ENCODE measurements around the gene CNTN5.

Gene CNTN5

GRCh38 chr11:99766811-99767210 lies 746.1 kb downstream of the CNTN5 start:
- no peak overlapping the region for H3K4me3 ChIP-seq (ENCODE audit: low read depth, low read length)
- no peak for DNase-seq (ENCODE audit: low read depth)
- TF ChIP-seq CTCF (IDR thresholded peaks at IDR 0.05; ENCODE audit: low read depth, low read length, missing control alignments), result no peak

- H3K4me3 ChIP-seq (ENCODE audit: low read depth, low read length), result no peak overlapping the region
- no peak for TF ChIP-seq CTCF (IDR thresholded peaks at IDR 0.05; ENCODE audit: low read depth, low read length, missing control alignments)
- no peak for DNase-seq (ENCODE audit: low read depth)
Measured at GRCh38 chr11:99773646-99774045, 752.9 kb downstream of the CNTN5 start.

- no peak for DNase-seq (ENCODE audit: low read depth)
- no peak for TF ChIP-seq CTCF (IDR thresholded peaks at IDR 0.05; ENCODE audit: low read depth, low read length, missing control alignments)
- no peak overlapping the region for H3K4me3 ChIP-seq (ENCODE audit: low read depth, low read length)
Measured at GRCh38 chr11:99781074-99781473, 760.3 kb downstream of the CNTN5 start.

- DNase-seq (ENCODE audit: low read depth), result no peak
- no peak for TF ChIP-seq CTCF (IDR thresholded peaks at IDR 0.05; ENCODE audit: low read depth, low read length, missing control alignments)
- no peak overlapping the region for H3K4me3 ChIP-seq (ENCODE audit: low read depth, low read length)
Measured at GRCh38 chr11:99791354-99791753, 770.6 kb downstream of the CNTN5 start.

GRCh38 chr11:99795999-99796398 lies 775.2 kb downstream of the CNTN5 start:
- TF ChIP-seq CTCF (IDR thresholded peaks at IDR 0.05; ENCODE audit: low read depth, low read length, missing control alignments), result no peak
- no peak for DNase-seq (ENCODE audit: low read depth)

GRCh38 chr11:99803501-99803900 lies 782.8 kb downstream of the CNTN5 start:
- TF ChIP-seq CTCF (IDR thresholded peaks at IDR 0.05; ENCODE audit: low read depth, low read length, missing control alignments), result no peak
- no peak overlapping the region for H3K4me3 ChIP-seq (ENCODE audit: low read depth, low read length)
- DNase-seq (ENCODE audit: low read depth), result no peak

More at GRCh38 chr11:99795999-99796398, 775.2 kb downstream of the CNTN5 start:
- no peak overlapping the region for H3K4me3 ChIP-seq (ENCODE audit: low read depth, low read length)

- no peak for DNase-seq (ENCODE audit: low read depth)
- no peak for TF ChIP-seq CTCF (IDR thresholded peaks at IDR 0.05; ENCODE audit: low read depth, low read length, missing control alignments)
Measured at GRCh38 chr11:99812516-99812915, 791.8 kb downstream of the CNTN5 start.

More at GRCh38 chr11:99812516-99812915, 791.8 kb downstream of the CNTN5 start:
- no peak overlapping the region for H3K4me3 ChIP-seq (ENCODE audit: low read depth, low read length)

All from GM12864 (cell line).